Measurements from ENCODE around the gene MT1F.

- TF ChIP-seq YY1 (IDR thresholded peaks at IDR 0.05; ENCODE audit: insufficient read depth, insufficient read length) (no peak), ZNF274 (IDR thresholded peaks at IDR 0.05; ENCODE audit: low read depth, low read length) (no peak), SUZ12 (IDR thresholded peaks at IDR 0.05; ENCODE audit: extremely low read depth, insufficient read depth, insufficient read length) (no peak)
Observed at GRCh38 chr16:56684256-56684925, 26.6 kb downstream of the MT1F start.

Data from NT2/D1 (cell line).